ENCODE measurements around the gene LRRFIP1.

DNA sequence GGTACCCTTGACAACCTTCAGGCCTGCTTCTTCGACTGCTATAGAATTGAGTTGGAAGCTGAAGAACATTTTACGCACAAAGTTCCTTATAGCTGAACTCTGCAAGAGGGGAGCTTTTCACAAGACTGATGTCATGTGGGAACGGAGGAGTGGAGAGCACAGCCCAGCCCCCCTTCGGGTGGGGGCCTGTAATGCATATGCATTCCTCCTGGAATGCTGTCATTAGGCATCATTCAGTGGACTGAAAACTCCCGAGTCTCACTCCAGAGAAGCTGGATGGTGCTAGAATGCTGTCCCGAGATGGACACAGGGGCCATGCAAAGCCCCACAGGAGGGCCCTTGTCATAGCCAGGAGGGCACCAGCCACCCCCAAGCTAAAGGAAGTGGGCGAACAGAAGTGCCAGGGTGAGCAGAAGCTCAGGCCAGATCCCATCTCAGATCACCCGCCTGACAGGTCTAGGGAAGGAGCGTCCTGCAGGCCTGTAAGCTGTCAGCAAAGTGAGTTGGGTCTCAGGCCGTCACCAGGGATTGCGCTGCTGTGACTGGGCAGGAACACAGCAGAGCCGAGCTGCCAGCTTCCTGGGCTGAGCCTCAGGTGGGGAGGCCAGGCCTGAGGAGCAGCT is 127.3 kb downstream of the LRRFIP1 start:
- TF ChIP-seq TAF1 (IDR thresholded peaks at IDR 0.05; ENCODE audit: borderline replicate concordance, insufficient read depth, low read length) (no peak), POLR2AphosphoS5 (IDR thresholded peaks at IDR 0.05; ENCODE audit: low read depth, low read length) (no peak)
- TF ChIP-seq, protein P1, sequence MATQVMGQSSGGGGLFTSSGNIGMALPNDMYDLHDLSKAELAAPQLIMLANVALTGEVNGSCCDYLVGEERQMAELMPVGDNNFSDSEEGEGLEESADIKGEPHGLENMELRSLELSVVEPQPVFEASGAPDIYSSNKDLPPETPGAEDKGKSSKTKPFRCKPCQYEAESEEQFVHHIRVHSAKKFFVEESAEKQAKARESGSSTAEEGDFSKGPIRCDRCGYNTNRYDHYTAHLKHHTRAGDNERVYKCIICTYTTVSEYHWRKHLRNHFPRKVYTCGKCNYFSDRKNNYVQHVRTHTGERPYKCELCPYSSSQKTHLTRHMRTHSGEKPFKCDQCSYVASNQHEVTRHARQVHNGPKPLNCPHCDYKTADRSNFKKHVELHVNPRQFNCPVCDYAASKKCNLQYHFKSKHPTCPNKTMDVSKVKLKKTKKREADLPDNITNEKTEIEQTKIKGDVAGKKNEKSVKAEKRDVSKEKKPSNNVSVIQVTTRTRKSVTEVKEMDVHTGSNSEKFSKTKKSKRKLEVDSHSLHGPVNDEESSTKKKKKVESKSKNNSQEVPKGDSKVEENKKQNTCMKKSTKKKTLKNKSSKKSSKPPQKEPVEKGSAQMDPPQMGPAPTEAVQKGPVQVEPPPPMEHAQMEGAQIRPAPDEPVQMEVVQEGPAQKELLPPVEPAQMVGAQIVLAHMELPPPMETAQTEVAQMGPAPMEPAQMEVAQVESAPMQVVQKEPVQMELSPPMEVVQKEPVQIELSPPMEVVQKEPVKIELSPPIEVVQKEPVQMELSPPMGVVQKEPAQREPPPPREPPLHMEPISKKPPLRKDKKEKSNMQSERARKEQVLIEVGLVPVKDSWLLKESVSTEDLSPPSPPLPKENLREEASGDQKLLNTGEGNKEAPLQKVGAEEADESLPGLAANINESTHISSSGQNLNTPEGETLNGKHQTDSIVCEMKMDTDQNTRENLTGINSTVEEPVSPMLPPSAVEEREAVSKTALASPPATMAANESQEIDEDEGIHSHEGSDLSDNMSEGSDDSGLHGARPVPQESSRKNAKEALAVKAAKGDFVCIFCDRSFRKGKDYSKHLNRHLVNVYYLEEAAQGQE (IDR thresholded peaks at IDR 0.05; ENCODE audit: insufficient read depth in 1 of 2, low read depth in 2 of 2, low read length in 2 of 2) = no peak
